CD14-positive monocyte (primary cell): Measurements from ENCODE around the gene KCNAB1. TPM values are rescaled to one million over a fixed set of nuclear protein-coding genes. Genes with fewer than 3 reads are reported as not detected.

Experiments used
- DNase-seq, 3 donors: peaks; one replicate each; pipeline ENCODE4 v3.0.0-alpha.2; 2011 to 2022
- H2AFZ ChIP-seq: 2 replicates; pipeline ENCODE4 v1.6.0; 2012; ENCODE audit warnings: mild to moderate bottlenecking, low read depth, low read length, inconsistent platforms; ENCODE audit not compliant: insufficient read depth, poor library complexity, severe bottlenecking
- H3K27ac ChIP-seq, 2 donors: 1 replicate in 1 of 2; 2 replicates in 1 of 2; pipeline ENCODE4 v1.5.1; 2012 to 2013; ENCODE audit warnings: low read length in 2 of 2, control low read depth in 1 of 2, inconsistent platforms in 1 of 2, low read depth in 1 of 2, mild to moderate bottlenecking in 1 of 2
- H3K27me3 ChIP-seq, 2 donors: one replicate each; pipeline versions ENCODE4 v1.6.0 to v1.6.1; 2011 to 2013; ENCODE audit warnings: low read length in 2 of 2; ENCODE audit not compliant: control insufficient read depth in 2 of 2, insufficient read depth in 2 of 2
- H3K36me3 ChIP-seq, 2 donors: replicated peaks in 1 of 2; 1 replicate in 1 of 2; 2 replicates in 1 of 2; pipeline versions ENCODE4 v1.5.1 to v1.6.1; 2012 to 2013; ENCODE audit warnings: low read length in 2 of 2, control low read depth in 1 of 2, inconsistent platforms in 1 of 2, mild to moderate bottlenecking in 1 of 2; ENCODE audit not compliant: insufficient read depth in 2 of 2, control insufficient read depth in 1 of 2
- H3K4me1 ChIP-seq, 2 donors: 1 replicate in 1 of 2; 2 replicates in 1 of 2; pipeline versions ENCODE4 v1.5.1 to v1.6.1; 2012 to 2013; ENCODE audit warnings: low read length in 2 of 2, control low read depth in 1 of 2, inconsistent platforms in 1 of 2, mild to moderate bottlenecking in 1 of 2, moderate library complexity in 1 of 2; ENCODE audit not compliant: insufficient read depth in 2 of 2, control insufficient read depth in 1 of 2
- H3K4me2 ChIP-seq: replicated peaks from 2 replicates; pipeline ENCODE3; 2012; ENCODE audit warnings: low read length, moderate library complexity, mild to moderate bottlenecking; ENCODE audit not compliant: poor library complexity, severe bottlenecking; ENCODE audit errors: extremely low read depth
- H3K4me3 ChIP-seq, 3 experiments: fragments of 200-600 bp in 1 of 3; sonication (generic) in 1 of 3; replicated peaks in 1 of 3; 1 replicate in 2 of 3; 2 replicates in 1 of 3; pipeline ENCODE4 v1.5.1; 2011 to 2013; ENCODE audit warnings: low read length in 3 of 3, mild to moderate bottlenecking in 3 of 3, control low read depth in 2 of 3, low read depth in 2 of 3, inconsistent platforms in 1 of 3, moderate library complexity in 1 of 3
- H3K79me2 ChIP-seq: 2 replicates; pipeline ENCODE4 v1.6.0; 2012; ENCODE audit warnings: mild to moderate bottlenecking, control low read depth, inconsistent platforms, low read length, moderate library complexity; ENCODE audit not compliant: insufficient read depth
- H3K9ac ChIP-seq: 2 replicates; pipeline ENCODE4 v1.6.0; 2017; ENCODE audit warnings: low read length, mild to moderate bottlenecking; ENCODE audit not compliant: insufficient read depth, poor library complexity, severe bottlenecking
- H3K9me3 ChIP-seq, 2 donors: replicated peaks in 1 of 2; 1 replicate in 1 of 2; 2 replicates in 1 of 2; pipeline versions ENCODE4 v1.5.1 to v1.6.1; 2012 to 2013; ENCODE audit warnings: low read length in 2 of 2, control low read depth in 1 of 2; ENCODE audit not compliant: control insufficient read depth in 1 of 2, insufficient read depth in 1 of 2
- H4K20me1 ChIP-seq: 2 replicates; pipeline ENCODE4 v1.6.0; 2012; ENCODE audit warnings: mild to moderate bottlenecking, low read length, control low read depth, moderate library complexity; ENCODE audit not compliant: insufficient read depth
- H3K27ac Mint-ChIP-seq, 7 donors: one replicate each; pipeline ENCODE4 v1.8.0; 2020; ENCODE audit warnings: mild to moderate bottlenecking in 7 of 7, mixed read lengths in 7 of 7, moderate library complexity in 6 of 7, inconsistent platforms in 2 of 7
- H3K27me3 Mint-ChIP-seq, 3 donors: one replicate each; pipeline ENCODE4 v1.8.0; 2021 to 2022; ENCODE audit warnings: low read depth in 3 of 3, mild to moderate bottlenecking in 3 of 3, mixed read lengths in 3 of 3, moderate library complexity in 3 of 3, inconsistent platforms in 1 of 3
- H3K36me3 Mint-ChIP-seq, 2 donors: one replicate each; pipeline ENCODE4 v1.8.0; 2020; ENCODE audit warnings: mixed read lengths in 2 of 2, inconsistent platforms in 1 of 2, mild to moderate bottlenecking in 1 of 2
- H3K4me1 Mint-ChIP-seq: one replicate; pipeline ENCODE4 v1.8.0; 2020; ENCODE audit warnings: mild to moderate bottlenecking, mixed read lengths
- H3K4me3 Mint-ChIP-seq, 2 donors: one replicate each; pipeline ENCODE4 v1.8.0; 2020; ENCODE audit warnings: mild to moderate bottlenecking in 2 of 2, mixed read lengths in 2 of 2, moderate library complexity in 1 of 2
- H3K9me3 Mint-ChIP-seq, 7 donors: one replicate each; pipeline ENCODE4 v1.8.0; 2020 to 2022; ENCODE audit warnings: mixed read lengths in 7 of 7, mild to moderate bottlenecking in 6 of 7, moderate library complexity in 6 of 7, inconsistent platforms in 2 of 7
- CTCF ChIP-seq: fragments of 200-600 bp; IDR thresholded peaks from one replicate; pipeline ENCODE4 v1.8.0; 2022; ENCODE audit warnings: antibody characterized with exemption, mild to moderate bottlenecking
- WGBS: methylation state at CpG from one replicate; pipeline ENCODE4 v1.1.5; 2013; ENCODE audit warnings: missing lambda C conversion rate; ENCODE audit not compliant: insufficient coverage; 5-methylcytosine and 5-hydroxymethylcytosine counted together
- intact Hi-C, 2 donors: fragments of 100-400 bp; cut with micrococcal nuclease; formaldehyde crosslinking; loops; one replicate each; pipeline versions ENCODE4 v1.15.0 to v1.15.1; 2023
- polyA plus RNA-seq, 3 donors: library from polyadenylated mRNA; depleted of rRNA in 1 of 3; unstranded in 2 of 3; stranded (reverse) in 1 of 3; fragments of 300-500 nt in 2 of 3; fragments of >200 nt in 1 of 3; fragmentation: Illumina TruSeq in 2 of 3; gene quantifications; 1 replicate in 2 of 3; 2 replicates in 1 of 3; pipeline ENCODE4 v1.2.3, GENCODE V29; 2012 to 2021

KCNAB1 gene
- polyA plus RNA-seq, 3 donors: 0.08 to 0.14 TPM; not detected in 1

DNA sequence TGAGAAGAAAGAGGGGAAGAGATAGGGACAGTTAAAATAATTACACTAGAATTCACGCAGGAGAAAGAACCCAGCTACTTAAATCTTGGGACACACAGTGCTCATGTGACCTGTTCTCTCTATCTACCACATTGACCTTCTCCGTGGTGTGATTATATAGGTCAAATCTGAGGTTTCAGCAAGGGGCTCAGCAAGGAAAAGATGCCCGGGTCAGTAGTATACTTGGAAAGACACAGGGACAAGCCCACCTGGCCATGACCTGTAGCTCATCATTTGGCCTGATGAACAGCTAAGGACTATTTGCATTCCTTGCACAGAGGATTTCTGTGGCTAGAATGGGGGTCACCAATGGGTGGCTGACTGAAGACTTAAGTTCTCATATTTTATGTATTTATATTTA, 362.6 kb downstream of the KCNAB1 start:
- no peak overlapping the region for H3K27ac ChIP-seq
- Mint-ChIP-seq H3K36me3 (no peaks in the 10 kb centered on the region), H3K27ac (peak overlapping the region in 1 of 7 donors; percentile 7), H3K4me1 (peaks cover 22% of the 10 kb centered on the region), H3K27me3 (no peaks in the 10 kb centered on the region), H3K9me3 (no peaks in the 10 kb centered on the region), H3K4me3 (no peak overlapping the region)
- 100% methylated on average over 1 of the region's 3 CpGs for WGBS
- no peak for DNase-seq
- no peaks in the 10 kb centered on the region for H3K36me3 ChIP-seq
- H4K20me1 ChIP-seq: no peaks in the 10 kb centered on the region
- H3K4me1 ChIP-seq: peaks cover 19 to 23% of the 10 kb centered on the region in 2 donors
- no peaks in the 10 kb centered on the region for H3K27me3 ChIP-seq
- no peaks in the 10 kb centered on the region for H3K9me3 ChIP-seq
- no peak overlapping the region for H3K9ac ChIP-seq
- H3K4me3 ChIP-seq: no peak overlapping the region
- intact Hi-C loops: loop anchor here in 1 of 2 donors (10.0 kb wide), 1 partner anchor 192 kb away; the partner anchor contains the start of gene TIPARP
- H3K79me2 ChIP-seq: no peaks in the 10 kb centered on the region
- no peak overlapping the region for H3K4me2 ChIP-seq
- H2AFZ ChIP-seq: no peak overlapping the region
- TF ChIP-seq CTCF: no peak

GRCh38 chr3:156483426-156483825, 363.0 kb downstream of the KCNAB1 start:
- TF ChIP-seq CTCF: no peak
- Histone ChIP-seq H3K27ac (peak overlapping the region in 1 of 2 donors; percentile 74), H3K36me3 (no peaks in the 10 kb centered on the region), H4K20me1 (no peaks in the 10 kb centered on the region), H3K4me3 (peak overlapping the region in 1 of 3 experiments; percentile 40), H2AFZ (no peak overlapping the region), H3K9me3 (no peaks in the 10 kb centered on the region), H3K9ac (peak overlapping the region; percentile 23), H3K4me1 (peaks cover 19 to 23% of the 10 kb centered on the region in 2 donors), H3K27me3 (no peaks in the 10 kb centered on the region), H3K79me2 (no peaks in the 10 kb centered on the region), H3K4me2 (peak overlapping the region; percentile 57)
- intact Hi-C loops: loop anchor here in 1 of 2 donors (10.0 kb wide), 1 partner anchor 191 kb away; the partner anchor contains the start of gene TIPARP
- no peaks in the 10 kb centered on the region for H3K9me3 Mint-ChIP-seq
- H3K4me1 Mint-ChIP-seq: peaks cover 22% of the 10 kb centered on the region
- no peaks in the 10 kb centered on the region for H3K27me3 Mint-ChIP-seq
- peak overlapping the region; percentile 79 to 91 (median 87) for H3K27ac Mint-ChIP-seq
- 0% methylated on average over 1 of the region's 1 CpG for WGBS
- no peaks in the 10 kb centered on the region for H3K36me3 Mint-ChIP-seq
- peak; percentile 58 to 71 (median 58) for DNase-seq
- peak overlapping the region; percentile 45 to 66 for H3K4me3 Mint-ChIP-seq
